ENCODE data around the gene PTPN21. TPM values are rescaled to one million over a fixed set of nuclear protein-coding genes. Genes with fewer than 3 reads are reported as not detected.
A peak's percentile ranks its signal among the peaks of the same experiment; 100 is the strongest.

Gene PTPN21
- total RNA-seq, 2 experiments from 2014 or later = 0.17 TPM; not detected in 1

DNA sequence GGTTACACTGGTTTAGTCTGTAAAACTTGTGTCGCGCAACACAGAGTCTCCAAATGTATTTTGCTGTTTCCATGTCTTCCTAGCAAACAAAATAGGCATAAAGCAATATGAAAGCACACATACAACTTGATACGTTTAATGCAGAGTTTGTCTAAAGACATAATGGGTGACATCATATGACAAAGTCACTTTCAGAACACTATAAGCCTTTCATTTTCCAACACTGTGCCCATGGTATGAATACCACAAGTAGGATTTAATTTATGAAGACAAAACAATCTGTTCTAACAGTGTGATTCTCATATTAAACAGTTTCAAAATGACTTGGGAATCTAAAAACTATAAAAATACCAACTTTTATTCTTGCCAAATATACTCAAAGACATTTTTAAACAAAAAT is 58.4 kb downstream of the PTPN21 start:
- peaks cover 2% of the 10 kb centered on the region for H3K4me1 Mint-ChIP-seq (ENCODE audit: low read depth)
- no peak overlapping the region for H3K27ac Mint-ChIP-seq
- H3K9me3 Mint-ChIP-seq = no peaks in the 10 kb centered on the region
- no peak overlapping the region for H3K4me3 Mint-ChIP-seq
- H3K27me3 Mint-ChIP-seq = peaks cover 8% of the 10 kb centered on the region
- ChIA-PET POLR2A (no interaction called here), CTCF (no interaction called here)
- no peaks in the 10 kb centered on the region for H3K36me3 Mint-ChIP-seq
- no peak for DNase-seq
- intact Hi-C loops (cut with micrococcal nuclease) = no loop called here

DNA sequence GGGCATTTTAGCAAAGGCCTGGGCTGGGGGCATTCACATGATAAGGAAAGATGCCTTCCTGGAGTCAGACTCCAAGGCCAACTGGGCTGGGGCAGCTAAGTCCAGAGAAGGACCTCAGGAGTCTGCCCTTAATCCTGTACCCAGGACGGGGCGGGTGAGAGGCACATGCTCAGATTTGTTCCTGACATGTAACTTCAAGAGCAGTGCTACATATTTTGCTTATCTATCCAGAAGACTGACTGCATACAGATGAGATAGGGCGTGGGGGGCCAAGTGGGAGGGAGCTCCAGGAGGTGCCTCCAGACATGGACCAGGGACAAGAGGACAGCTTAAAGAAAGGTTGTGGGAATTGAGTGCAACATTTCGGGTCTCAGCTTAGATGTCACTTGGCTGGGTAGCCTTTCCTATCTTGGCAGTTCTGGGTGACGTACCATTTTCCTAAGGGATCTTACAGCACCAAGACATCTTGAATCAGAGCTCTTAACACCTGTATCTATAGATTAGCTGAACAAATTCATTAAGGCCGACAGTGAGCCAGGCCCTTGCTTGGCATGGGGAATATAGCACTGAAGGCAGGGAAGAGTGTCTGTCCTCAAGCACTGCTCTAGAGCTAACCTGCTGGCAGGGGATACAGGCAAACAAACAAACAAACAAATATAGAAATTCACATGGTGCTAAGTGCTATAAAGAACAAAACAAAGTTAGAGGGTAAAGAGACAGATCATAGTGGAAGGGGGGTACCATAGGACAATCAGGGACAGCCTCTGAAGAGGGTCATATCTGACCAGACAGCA is 61.2 kb downstream of the PTPN21 start:
- POLR2A ChIA-PET = no interaction called here
- H3K27me3 Mint-ChIP-seq = peaks cover 4% of the 10 kb centered on the region

DNA sequence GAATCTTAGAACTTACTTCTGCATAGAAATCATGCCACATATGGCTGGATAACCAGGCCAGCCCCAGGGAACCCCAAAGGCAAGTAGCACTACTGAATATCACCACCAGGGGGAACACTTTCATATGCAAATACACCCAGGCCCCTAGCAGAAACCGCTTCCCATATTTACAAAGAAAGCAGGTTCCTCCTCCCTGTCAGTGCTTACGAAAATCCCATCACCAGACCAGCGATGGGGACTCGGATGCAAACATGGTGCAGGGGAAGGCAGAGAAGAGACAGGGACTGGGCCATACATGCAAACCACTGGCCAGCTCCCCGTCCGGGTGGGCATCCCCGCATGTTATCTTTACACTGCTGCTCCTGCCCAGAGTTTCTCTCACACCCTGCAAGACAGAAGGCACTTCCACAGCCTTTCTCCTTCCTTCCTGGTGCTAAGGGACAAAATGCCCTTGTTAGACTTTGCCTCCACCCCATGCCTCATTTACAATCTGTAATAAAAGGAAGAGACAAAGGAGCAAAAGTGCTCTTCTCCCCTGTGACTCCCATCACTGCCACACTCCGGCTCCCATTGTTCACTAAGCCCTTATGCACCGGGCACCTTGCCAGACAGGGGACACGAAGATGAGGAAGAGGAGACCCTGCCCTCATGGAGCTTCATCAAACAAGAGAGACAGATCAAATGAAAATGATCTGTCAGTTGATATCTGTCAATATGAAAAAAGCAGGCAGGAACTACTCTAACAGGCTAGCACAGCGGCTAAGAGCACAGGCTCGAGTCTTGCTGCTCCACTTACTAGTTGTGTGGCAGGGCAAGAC is 62.3 kb downstream of the PTPN21 start:
- H3K4me3 Mint-ChIP-seq = no peak overlapping the region
- intact Hi-C loops (cut with micrococcal nuclease) = loop anchor here (1.0 to 2.0 kb wide), 2 partner anchors 68 to 376 kb away; no protein-coding TSS in a partner anchor
- ChIA-PET POLR2A (no interaction called here), CTCF (interaction anchor here (0.6 to 1.9 kb wide), 6 partner anchors 11 to 175 kb away, joined by 3 to 6 read pairs (median 4); no protein-coding TSS in a partner anchor)
- H3K27ac Mint-ChIP-seq = no peak overlapping the region
- peak; percentile 58 for DNase-seq
- H3K4me1 Mint-ChIP-seq (ENCODE audit: low read depth) = peaks cover 2% of the 10 kb centered on the region
- H3K36me3 Mint-ChIP-seq = no peaks in the 10 kb centered on the region
- H3K9me3 Mint-ChIP-seq = no peaks in the 10 kb centered on the region
- H3K27me3 Mint-ChIP-seq = peaks cover 4% of the 10 kb centered on the region

More for the DNA sequence above, 61.2 kb downstream of the PTPN21 start:
- Mint-ChIP-seq H3K9me3 (no peaks in the 10 kb centered on the region), H3K4me3 (no peak overlapping the region), H3K27ac (no peak overlapping the region), H3K36me3 (no peaks in the 10 kb centered on the region), H3K4me1 (ENCODE audit: low read depth) (peaks cover 2% of the 10 kb centered on the region)
- CTCF ChIA-PET = interaction anchor here (0.6 to 1.9 kb wide), 7 partner anchors 20 to 174 kb away, joined by 3 to 6 read pairs (median 3); no protein-coding TSS in a partner anchor
- intact Hi-C loops (cut with micrococcal nuclease) = loop anchor here (2.0 kb wide), 1 partner anchor 375 kb away; no protein-coding TSS in a partner anchor
- DNase-seq = no peak

DNA sequence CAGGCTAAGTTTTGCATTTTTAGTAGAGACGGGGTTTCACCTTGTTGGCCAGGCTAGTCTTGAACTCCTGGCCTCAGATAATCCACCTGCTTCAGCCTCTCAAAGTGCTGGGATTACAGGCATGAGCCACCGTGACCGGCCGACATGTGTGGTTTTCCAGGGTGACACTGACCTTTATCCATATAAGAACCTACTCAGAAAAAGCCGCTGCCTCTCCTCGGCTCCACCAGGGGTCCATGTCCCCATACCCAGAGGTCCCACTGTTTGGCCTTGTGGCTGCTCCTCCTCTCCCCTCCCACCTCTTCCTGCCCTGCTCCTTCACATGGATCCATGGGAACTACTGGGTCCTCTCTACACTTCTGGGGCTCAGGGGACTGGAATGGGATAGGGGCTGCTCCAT is 64.6 kb downstream of the PTPN21 start:
- CTCF ChIA-PET = no interaction called here
- Mint-ChIP-seq H3K4me3 (no peak overlapping the region), H3K36me3 (no peaks in the 10 kb centered on the region), H3K27me3 (peaks cover 11% of the 10 kb centered on the region), H3K4me1 (ENCODE audit: low read depth) (peaks cover 2% of the 10 kb centered on the region), H3K27ac (no peak overlapping the region), H3K9me3 (no peaks in the 10 kb centered on the region)
- DNase-seq = no peak
- intact Hi-C loops (cut with micrococcal nuclease) = no loop called here
- POLR2A ChIA-PET = no interaction called here

DNA sequence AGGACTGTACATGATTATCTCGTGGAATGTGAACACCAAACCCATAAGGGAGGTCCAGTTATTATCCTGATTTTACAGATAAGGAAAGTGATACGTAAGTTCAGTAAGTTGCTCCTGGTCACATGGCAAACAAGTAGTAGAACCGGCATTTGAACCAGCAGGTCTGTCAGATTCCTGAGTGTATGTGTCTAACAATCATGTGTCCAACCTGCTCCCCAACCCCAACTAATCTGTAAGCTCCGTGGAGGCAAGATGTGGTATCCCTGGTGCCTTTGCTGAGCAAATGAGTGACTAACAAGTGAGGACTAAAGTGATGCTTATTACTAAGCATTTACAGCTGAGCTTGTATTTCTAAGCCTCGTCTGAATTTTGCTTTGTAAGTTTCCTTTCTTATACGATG is 65.9 kb downstream of the PTPN21 start:
- no peak for DNase-seq
- Mint-ChIP-seq H3K36me3 (no peaks in the 10 kb centered on the region), H3K27ac (no peak overlapping the region), H3K4me3 (no peak overlapping the region), H3K9me3 (no peaks in the 10 kb centered on the region), H3K4me1 (ENCODE audit: low read depth) (peaks cover 2% of the 10 kb centered on the region), H3K27me3 (peaks cover 11% of the 10 kb centered on the region)
- ChIA-PET CTCF (no interaction called here), POLR2A (no interaction called here)
- intact Hi-C loops (cut with micrococcal nuclease) = no loop called here

DNA sequence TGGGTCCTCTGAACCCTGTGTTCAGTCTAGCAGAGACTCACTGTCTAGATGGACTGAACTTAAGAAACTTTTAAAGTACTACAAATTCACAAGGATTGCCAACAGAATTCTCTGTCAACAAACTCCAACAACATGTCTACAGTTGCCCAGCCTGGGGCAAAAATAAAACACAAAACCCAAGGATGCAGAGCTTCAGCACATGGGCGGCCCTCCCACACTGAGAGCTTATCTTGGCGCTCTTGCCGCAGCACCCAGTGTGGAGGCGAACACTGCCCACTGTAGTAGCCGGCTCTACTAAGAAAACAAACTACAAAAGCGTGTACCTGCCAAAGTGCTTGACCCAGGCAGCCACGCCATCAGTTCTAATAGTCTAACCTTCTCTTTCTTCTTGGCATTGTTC is 66.7 kb downstream of the PTPN21 start:
- Mint-ChIP-seq H3K36me3 (no peaks in the 10 kb centered on the region), H3K27me3 (peaks cover 11% of the 10 kb centered on the region), H3K4me3 (no peak overlapping the region), H3K27ac (no peak overlapping the region), H3K4me1 (ENCODE audit: low read depth) (peaks cover 2% of the 10 kb centered on the region), H3K9me3 (no peaks in the 10 kb centered on the region)
- intact Hi-C loops (cut with micrococcal nuclease) = no loop called here
- DNase-seq = no peak
- ChIA-PET POLR2A (no interaction called here), CTCF (no interaction called here)

DNA sequence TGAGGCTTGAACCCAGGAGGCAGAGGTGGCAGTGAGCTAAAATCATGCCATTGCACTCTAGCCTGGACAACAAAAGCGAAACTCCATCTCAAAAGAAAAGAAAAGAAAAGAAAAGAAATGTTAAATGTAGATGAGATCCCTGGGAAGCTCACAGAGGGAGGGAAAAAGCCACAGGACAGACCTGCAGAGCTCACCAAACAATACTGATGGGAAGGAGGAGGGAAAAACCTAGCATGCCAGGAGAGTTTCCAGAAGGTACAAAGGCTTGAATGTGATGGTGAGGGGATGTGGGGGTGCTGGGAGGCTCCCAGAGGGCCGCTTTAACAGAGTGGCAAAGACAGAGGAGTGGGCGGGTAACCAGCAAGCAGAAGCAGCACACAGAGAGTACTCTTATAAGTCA is 72.3 kb downstream of the PTPN21 start:
- ChIA-PET CTCF (no interaction called here), POLR2A (no interaction called here)
- H3K27ac Mint-ChIP-seq = no peak overlapping the region
- no peak overlapping the region for H3K4me3 Mint-ChIP-seq
- no peak for DNase-seq
- H3K4me1 Mint-ChIP-seq (ENCODE audit: low read depth) = no peaks in the 10 kb centered on the region
- intact Hi-C loops (cut with micrococcal nuclease) = no loop called here
- H3K9me3 Mint-ChIP-seq = no peaks in the 10 kb centered on the region
- no peaks in the 10 kb centered on the region for H3K36me3 Mint-ChIP-seq
- H3K27me3 Mint-ChIP-seq = peaks cover 15% of the 10 kb centered on the region

DNA sequence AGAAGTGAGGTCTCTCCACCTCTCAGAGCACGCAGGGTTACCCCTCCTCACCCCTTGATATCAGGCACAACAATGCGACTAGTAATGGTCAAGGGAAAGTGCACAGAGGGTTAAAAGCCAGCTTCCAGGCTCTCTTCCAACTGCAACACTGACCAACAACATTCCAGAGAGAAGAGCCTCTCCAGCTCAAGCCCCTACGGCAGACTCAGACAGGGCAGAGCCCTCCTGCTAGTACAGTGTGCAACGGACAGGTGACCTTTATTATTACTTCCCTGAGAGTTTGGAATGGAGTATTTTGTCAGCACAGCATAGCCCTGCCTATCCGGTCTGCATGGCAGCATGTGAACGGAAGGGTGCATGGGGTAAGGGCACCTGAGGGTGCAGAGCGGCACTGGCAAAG is 73.0 kb downstream of the PTPN21 start:
- intact Hi-C loops (cut with micrococcal nuclease) = no loop called here
- Mint-ChIP-seq H3K36me3 (no peaks in the 10 kb centered on the region), H3K9me3 (no peaks in the 10 kb centered on the region), H3K27ac (no peak overlapping the region), H3K4me3 (no peak overlapping the region), H3K27me3 (peaks cover 15% of the 10 kb centered on the region), H3K4me1 (ENCODE audit: low read depth) (no peaks in the 10 kb centered on the region)
- ChIA-PET CTCF (interaction anchor here (1.1 kb wide), 1 partner anchor 10 kb away, joined by 5 read pairs; no protein-coding TSS in a partner anchor), POLR2A (no interaction called here)
- DNase-seq = no peak

DNA sequence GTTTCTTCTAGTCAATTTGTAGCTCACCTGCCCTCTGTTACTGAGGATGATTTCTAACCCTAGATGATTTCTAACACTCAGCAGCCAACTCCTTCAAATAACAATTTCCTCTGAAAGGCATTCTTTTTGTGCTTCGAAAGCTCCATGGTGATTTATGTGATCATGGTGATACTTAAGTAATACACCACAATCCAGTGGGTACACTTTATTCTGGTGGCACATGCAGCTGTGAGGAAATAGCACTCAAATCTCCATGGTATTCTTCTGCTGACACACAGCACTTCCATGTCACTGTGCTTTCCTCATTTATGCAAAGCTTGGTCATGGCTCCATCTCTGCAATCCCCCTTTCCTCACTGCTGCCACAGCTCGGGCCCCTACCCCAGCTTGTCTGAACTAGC is 73.7 kb downstream of the PTPN21 start:
- no peaks in the 10 kb centered on the region for H3K4me1 Mint-ChIP-seq (ENCODE audit: low read depth)
- H3K27ac Mint-ChIP-seq = no peak overlapping the region
- no peaks in the 10 kb centered on the region for H3K9me3 Mint-ChIP-seq
- no peaks in the 10 kb centered on the region for H3K36me3 Mint-ChIP-seq
- intact Hi-C loops (cut with micrococcal nuclease) = no loop called here
- POLR2A ChIA-PET = no interaction called here
- no peak overlapping the region for H3K4me3 Mint-ChIP-seq
- CTCF ChIA-PET = interaction anchor here (1.1 kb wide), 1 partner anchor 11 kb away, joined by 5 read pairs; no protein-coding TSS in a partner anchor
- H3K27me3 Mint-ChIP-seq = peaks cover 13% of the 10 kb centered on the region
- DNase-seq = no peak

DNA sequence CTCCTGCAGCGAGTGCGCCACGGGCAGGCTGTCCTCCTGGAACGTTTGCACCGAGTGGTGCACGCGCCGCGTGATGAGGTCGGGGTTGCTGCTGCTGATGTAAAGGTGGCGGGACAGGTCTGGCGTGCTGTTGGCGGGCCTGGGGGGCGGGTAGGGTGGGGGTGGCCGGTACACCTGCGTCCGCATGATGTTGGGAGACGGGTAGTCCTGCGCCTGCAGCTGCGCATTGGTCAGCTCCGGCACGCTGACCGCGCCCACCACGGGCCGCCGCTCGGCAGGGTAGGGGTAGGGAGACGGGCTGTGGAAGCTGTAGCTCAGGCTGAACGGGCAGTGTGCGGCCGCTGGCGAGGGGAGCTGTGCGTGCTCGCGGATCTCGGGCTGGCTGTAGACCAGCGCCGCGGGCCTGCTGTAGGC is 75.2 kb downstream of the PTPN21 start:
- no peak overlapping the region for H3K27ac Mint-ChIP-seq
- H3K9me3 Mint-ChIP-seq = no peaks in the 10 kb centered on the region

DNA sequence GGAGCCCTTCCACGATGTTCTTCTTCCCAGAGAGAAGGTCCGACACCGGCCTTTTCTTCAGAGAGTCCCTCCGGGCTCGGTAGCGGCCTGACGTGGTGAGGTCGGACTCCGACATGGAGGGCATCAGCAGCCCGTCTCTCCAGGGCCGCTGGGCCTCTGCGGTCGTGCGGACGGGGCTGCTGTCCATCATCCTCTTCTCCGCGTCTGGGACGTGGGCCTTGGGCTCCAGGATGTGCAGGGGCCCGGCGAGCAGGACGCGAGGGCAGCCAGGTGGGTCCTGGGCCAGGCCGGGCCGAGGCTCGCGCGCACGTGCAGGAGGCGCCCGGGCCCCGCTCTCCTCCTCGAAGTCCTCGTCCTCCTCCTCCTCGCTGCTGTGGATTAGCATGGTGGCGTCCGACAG is 75.9 kb downstream of the PTPN21 start:
- Mint-ChIP-seq H3K9me3 (no peaks in the 10 kb centered on the region), H3K4me3 (no peak overlapping the region), H3K36me3 (no peaks in the 10 kb centered on the region), H3K4me1 (ENCODE audit: low read depth) (no peaks in the 10 kb centered on the region), H3K27ac (no peak overlapping the region), H3K27me3 (peaks cover 6% of the 10 kb centered on the region)
- no peak for DNase-seq
- CTCF ChIA-PET = no interaction called here
- intact Hi-C loops (cut with micrococcal nuclease) = no loop called here
- POLR2A ChIA-PET = no interaction called here

More for the DNA sequence above, 75.2 kb downstream of the PTPN21 start:
- no peaks in the 10 kb centered on the region for H3K36me3 Mint-ChIP-seq
- POLR2A ChIA-PET = no interaction called here
- no peaks in the 10 kb centered on the region for H3K4me1 Mint-ChIP-seq (ENCODE audit: low read depth)
- intact Hi-C loops (cut with micrococcal nuclease) = no loop called here
- no peak overlapping the region for H3K4me3 Mint-ChIP-seq
- CTCF ChIA-PET = interaction anchor here (0.7 kb wide), 1 partner anchor 12 kb away, joined by 4 read pairs; no protein-coding TSS in a partner anchor
- DNase-seq = no peak
- H3K27me3 Mint-ChIP-seq = peaks cover 6% of the 10 kb centered on the region

DNA sequence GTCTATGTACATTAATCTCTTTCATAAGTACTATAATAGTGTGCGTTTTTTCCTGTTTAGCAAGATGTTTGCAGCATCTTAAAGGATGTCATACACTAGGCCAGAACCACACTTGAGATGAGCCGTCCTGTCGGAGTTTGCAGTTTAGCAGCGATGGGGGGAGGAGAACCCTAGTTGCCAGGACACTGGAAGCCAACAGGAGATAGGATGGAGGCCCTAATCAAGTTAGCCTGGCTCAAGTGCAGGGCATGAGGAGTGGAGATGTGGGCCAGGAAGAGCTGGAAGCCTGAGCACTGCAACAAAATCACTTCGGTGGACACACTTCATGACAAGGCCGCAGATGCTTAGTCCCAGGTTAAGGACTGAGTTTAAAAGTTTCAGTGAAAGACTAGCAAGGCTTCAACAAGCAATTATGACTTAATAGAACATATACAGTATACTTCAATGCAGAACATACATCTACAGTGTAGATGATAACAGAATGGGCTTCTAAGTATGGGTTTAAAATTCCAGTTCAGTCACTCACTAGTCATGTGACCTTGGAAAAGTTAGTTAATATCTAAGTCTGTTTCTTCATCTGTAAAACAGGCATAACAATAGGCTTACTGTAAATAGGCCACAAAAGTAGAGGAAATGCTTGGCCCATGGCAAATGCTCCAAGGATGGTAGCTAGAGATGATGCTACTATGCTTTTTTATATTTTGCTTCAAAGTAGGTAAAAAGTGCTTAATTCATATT is 77.1 kb downstream of the PTPN21 start:
- Mint-ChIP-seq H3K4me1 (ENCODE audit: low read depth) (no peaks in the 10 kb centered on the region), H3K27ac (no peak overlapping the region), H3K9me3 (no peaks in the 10 kb centered on the region), H3K4me3 (no peak overlapping the region), H3K27me3 (peaks cover 6% of the 10 kb centered on the region), H3K36me3 (no peaks in the 10 kb centered on the region)
- intact Hi-C loops (cut with micrococcal nuclease) = no loop called here
- DNase-seq = no peak
- ChIA-PET CTCF (no interaction called here), POLR2A (no interaction called here)

Measured in activated CD4-positive, alpha-beta memory T cell treated with anti-CD3 and anti-CD28 coated beads for 36 hours (primary cell).